ENCODE results near the gene GOLGA1.
"Not testable (repeated sequence)": the region's sequence is repeated elsewhere in the genome, so short reads cannot be mapped to it uniquely, and the experiment has no call there.

GOLGA1 gene

GRCh38 chr9:124940894-124941678 is at the start of gene GOLGA1:
Gene GOLGA1, minus strand, starts transcription at chr9:124941083. Its CDS starts 2,372 bp downstream, at chr9:124938711.
- peak; percentile 93 for ATAC-seq

GRCh38 chr9:124983698-124984097 is 42.8 kb upstream of the GOLGA1 start:
- H3K9me3 Mint-ChIP-seq, result no peaks in the 10 kb centered on the region
- H3K4me3 Mint-ChIP-seq, result no peak overlapping the region
- H3K27me3 Mint-ChIP-seq, result no peaks in the 10 kb centered on the region
- no peak overlapping the region for H3K27ac Mint-ChIP-seq
- DNase-seq, result no peak
- no peak for ATAC-seq
- no peaks in the 10 kb centered on the region for H3K4me1 Mint-ChIP-seq

More at GRCh38 chr9:124940894-124941678, at the start of gene GOLGA1:
- H3K4me3 Mint-ChIP-seq, result peak within 1 kb of the TSS; percentile 87 to 96
- no peaks in the 10 kb centered on the region for H3K27me3 Mint-ChIP-seq
- DNase-seq, result peak; percentile 91
- H3K4me1 Mint-ChIP-seq, result peaks cover 32% of the 10 kb centered on the region
- no peaks in the 10 kb centered on the region for H3K9me3 Mint-ChIP-seq
- peak within 1 kb of the TSS; percentile 96 to 100 for H3K27ac Mint-ChIP-seq

- no peaks in the 10 kb centered on the region for H3K27me3 Mint-ChIP-seq
- H3K4me3 Mint-ChIP-seq, result no peak overlapping the region
- H3K9me3 Mint-ChIP-seq, result no peaks in the 10 kb centered on the region
- ATAC-seq (no peak), DNase-seq (no peak)
- H3K4me1 Mint-ChIP-seq, result no peaks in the 10 kb centered on the region
- no peak overlapping the region for H3K27ac Mint-ChIP-seq
Measured at GRCh38 chr9:124980431-124980830, 39.5 kb upstream of the GOLGA1 start.

GRCh38 chr9:124975131-124975530 is 34.2 kb upstream of the GOLGA1 start:
- Mint-ChIP-seq H3K4me3 (no peak overlapping the region), H3K4me1 (no peaks in the 10 kb centered on the region), H3K27me3 (no peaks in the 10 kb centered on the region), H3K27ac (no peak overlapping the region), H3K9me3 (no peaks in the 10 kb centered on the region)
- ATAC-seq, result no peak
- DNase-seq, result no peak

- H3K27ac Mint-ChIP-seq, result no peak overlapping the region
- no peak for DNase-seq
- ATAC-seq, result no peak
- no peaks in the 10 kb centered on the region for H3K4me1 Mint-ChIP-seq
- H3K27me3 Mint-ChIP-seq, result no peaks in the 10 kb centered on the region
- no peak overlapping the region for H3K4me3 Mint-ChIP-seq
- H3K9me3 Mint-ChIP-seq, result no peaks in the 10 kb centered on the region
Measured at GRCh38 chr9:124973807-124974206, 32.9 kb upstream of the GOLGA1 start.

- H3K4me1 Mint-ChIP-seq, result no peaks in the 10 kb centered on the region
- no peak overlapping the region for H3K4me3 Mint-ChIP-seq
- ATAC-seq (no peak), DNase-seq (no peak)
- no peaks in the 10 kb centered on the region for H3K27me3 Mint-ChIP-seq
- no peak overlapping the region for H3K27ac Mint-ChIP-seq
- no peaks in the 10 kb centered on the region for H3K9me3 Mint-ChIP-seq
Measured at GRCh38 chr9:124972241-124972770, 31.4 kb upstream of the GOLGA1 start.

- no peaks in the 10 kb centered on the region for H3K9me3 Mint-ChIP-seq
- H3K27ac Mint-ChIP-seq, result no peak overlapping the region
- no peak overlapping the region for H3K4me3 Mint-ChIP-seq
- ATAC-seq (no peak), DNase-seq (no peak)
- H3K27me3 Mint-ChIP-seq, result no peaks in the 10 kb centered on the region
- H3K4me1 Mint-ChIP-seq, result peaks cover 20% of the 10 kb centered on the region
Measured at GRCh38 chr9:124969401-124969800, 28.5 kb upstream of the GOLGA1 start.

- no peak overlapping the region for H3K27ac Mint-ChIP-seq
- H3K4me3 Mint-ChIP-seq, result no peak overlapping the region
- no peaks in the 10 kb centered on the region for H3K27me3 Mint-ChIP-seq
- DNase-seq (no peak), ATAC-seq (no peak)
- H3K9me3 Mint-ChIP-seq, result no peaks in the 10 kb centered on the region
- peaks cover 26% of the 10 kb centered on the region for H3K4me1 Mint-ChIP-seq
Measured at GRCh38 chr9:124968238-124968637, 27.4 kb upstream of the GOLGA1 start.

GRCh38 chr9:124965775-124966568 is 25.1 kb upstream of the GOLGA1 start:
- H3K27ac Mint-ChIP-seq, result peak overlapping the region; percentile 97 to 100
- H3K4me1 Mint-ChIP-seq, result peaks cover 26% of the 10 kb centered on the region
- DNase-seq (peak; percentile 23 to 30), ATAC-seq (peak; percentile 98)
- not testable (repeated sequence) for H3K9me3 Mint-ChIP-seq, H3K27me3 Mint-ChIP-seq
- peak overlapping the region; percentile 63 to 75 for H3K4me3 Mint-ChIP-seq

GRCh38 chr9:124964604-124965003 is 23.7 kb upstream of the GOLGA1 start:
- Mint-ChIP-seq H3K4me1 (peaks cover 26% of the 10 kb centered on the region), H3K27me3 (no peaks in the 10 kb centered on the region), H3K4me3 (no peak overlapping the region), H3K9me3 (no peaks in the 10 kb centered on the region), H3K27ac (peak overlapping the region; percentile 61 to 100)
- DNase-seq, result no peak
- ATAC-seq, result no peak

GRCh38 chr9:124964056-124964455 is 23.2 kb upstream of the GOLGA1 start:
- Mint-ChIP-seq H3K9me3 (no peaks in the 10 kb centered on the region), H3K27ac (no peak overlapping the region), H3K4me3 (no peak overlapping the region), H3K27me3 (no peaks in the 10 kb centered on the region), H3K4me1 (peaks cover 26% of the 10 kb centered on the region)
- ATAC-seq (no peak), DNase-seq (no peak)

- no peaks in the 10 kb centered on the region for H3K27me3 Mint-ChIP-seq
- peaks cover 15% of the 10 kb centered on the region for H3K4me1 Mint-ChIP-seq
- no peak for DNase-seq
- no peak for ATAC-seq
- no peaks in the 10 kb centered on the region for H3K9me3 Mint-ChIP-seq
- H3K27ac Mint-ChIP-seq, result no peak overlapping the region
- H3K4me3 Mint-ChIP-seq, result no peak overlapping the region
Measured at GRCh38 chr9:124960409-124960752, 19.5 kb upstream of the GOLGA1 start.

- not testable (repeated sequence) for H3K27ac Mint-ChIP-seq, H3K27me3 Mint-ChIP-seq, ATAC-seq, DNase-seq, H3K9me3 Mint-ChIP-seq, H3K4me3 Mint-ChIP-seq, H3K4me1 Mint-ChIP-seq
Measured at GRCh38 chr9:124959671-124960408, 19.0 kb upstream of the GOLGA1 start.

- H3K27me3 Mint-ChIP-seq, result no peaks in the 10 kb centered on the region
Measured at GRCh38 chr9:124954255-124954654, 13.4 kb upstream of the GOLGA1 start.

GRCh38 chr9:124950050-124950718 is 9.3 kb upstream of the GOLGA1 start:
- Mint-ChIP-seq H3K4me3 (no peak overlapping the region), H3K27me3 (no peaks in the 10 kb centered on the region), H3K4me1 (no peaks in the 10 kb centered on the region), H3K9me3 (no peaks in the 10 kb centered on the region), H3K27ac (no peak overlapping the region)
- DNase-seq (no peak), ATAC-seq (no peak)

More at GRCh38 chr9:124954255-124954654, 13.4 kb upstream of the GOLGA1 start:
- Mint-ChIP-seq H3K27ac (no peak overlapping the region), H3K4me3 (no peak overlapping the region), H3K9me3 (no peaks in the 10 kb centered on the region), H3K4me1 (no peaks in the 10 kb centered on the region)
- DNase-seq, result no peak
- no peak for ATAC-seq

All from stimulated activated naive CD8-positive, alpha-beta T cell treated with anti-CD3 and anti-CD28 coated beads, Interleukin-15, amount 100 ng/mL, for 72 hours (primary cell).